HUES64 (cell line): ENCODE measurements around the gene EPHB4.
"Not testable (repeated sequence)": the region's sequence is repeated elsewhere in the genome, so short reads cannot be mapped to it uniquely, and the experiment has no call there.

Experiments
- H3K27ac ChIP-seq: 2 replicates; pipeline ENCODE4 v1.7.0; 2013; ENCODE audit warnings: low read depth, low read length, inconsistent platforms
- H3K27me3 ChIP-seq: 2 replicates; pipeline ENCODE4 v1.6.1; 2013; ENCODE audit warnings: mild to moderate bottlenecking, low read length; ENCODE audit not compliant: insufficient read depth
- H3K36me3 ChIP-seq: 2 replicates; pipeline ENCODE4 v1.6.1; 2013; ENCODE audit warnings: mild to moderate bottlenecking, low read length; ENCODE audit not compliant: insufficient read depth
- H3K4me1 ChIP-seq: 2 replicates; pipeline ENCODE4 v1.6.1; 2013; ENCODE audit warnings: mild to moderate bottlenecking, low read length, moderate library complexity; ENCODE audit not compliant: insufficient read depth
- H3K4me3 ChIP-seq: 2 replicates; pipeline ENCODE4 v1.5.1; 2013; ENCODE audit warnings: mild to moderate bottlenecking, low read length, moderate library complexity
- H3K9ac ChIP-seq: 2 replicates; pipeline ENCODE4 v1.6.1; 2013; ENCODE audit warnings: mild to moderate bottlenecking, low read depth, low read length
- H3K9me3 ChIP-seq: 2 replicates; pipeline ENCODE4 v1.6.1; 2013; ENCODE audit warnings: low read depth, low read length; ENCODE audit not compliant: insufficient read depth
- WGBS: fragments of 150-250, 120-280 bp; methylation state at CpG from one replicate; pipeline ENCODE4 v1.1.7; 2013; ENCODE audit warnings: missing lambda C conversion rate; 5-methylcytosine and 5-hydroxymethylcytosine counted together

EPHB4 gene

DNA sequence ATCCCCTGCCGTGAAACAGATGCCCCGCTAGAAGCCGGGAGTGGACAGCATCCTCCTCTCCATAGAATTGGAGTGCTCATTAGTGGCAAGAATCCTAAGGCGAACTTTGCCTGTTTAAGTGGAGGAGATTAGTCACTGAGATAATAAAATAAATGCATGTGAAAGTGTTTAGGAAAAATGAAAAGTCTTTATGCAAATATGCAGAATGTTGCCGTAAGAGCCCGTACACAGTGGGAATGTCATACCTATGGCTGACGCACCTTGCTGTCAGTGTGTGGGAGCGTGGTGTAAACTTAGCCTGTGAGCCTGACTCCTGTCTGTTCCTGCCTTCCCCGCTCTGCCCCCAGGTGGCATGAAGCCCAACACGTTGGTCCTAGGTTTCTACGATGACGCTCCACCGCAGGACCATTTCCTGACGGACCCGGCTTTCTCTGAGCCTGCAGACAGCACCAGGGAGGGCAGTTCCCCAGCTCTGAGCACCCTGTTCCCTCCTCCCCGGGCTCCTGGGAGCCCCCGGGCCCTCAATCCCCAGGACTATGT is 38.1 kb upstream of the EPHB4 start:
- WGBS, result 80% methylated on average over 17 of the region's 17 CpGs
- Histone ChIP-seq H3K9ac (no peak overlapping the region), H3K9me3 (no peaks in the 10 kb centered on the region), H3K36me3 (peaks cover 30% of the 10 kb centered on the region), H3K27ac (no peak overlapping the region), H3K27me3 (no peaks in the 10 kb centered on the region), H3K4me3 (no peak overlapping the region), H3K4me1 (peaks cover 10% of the 10 kb centered on the region)

DNA sequence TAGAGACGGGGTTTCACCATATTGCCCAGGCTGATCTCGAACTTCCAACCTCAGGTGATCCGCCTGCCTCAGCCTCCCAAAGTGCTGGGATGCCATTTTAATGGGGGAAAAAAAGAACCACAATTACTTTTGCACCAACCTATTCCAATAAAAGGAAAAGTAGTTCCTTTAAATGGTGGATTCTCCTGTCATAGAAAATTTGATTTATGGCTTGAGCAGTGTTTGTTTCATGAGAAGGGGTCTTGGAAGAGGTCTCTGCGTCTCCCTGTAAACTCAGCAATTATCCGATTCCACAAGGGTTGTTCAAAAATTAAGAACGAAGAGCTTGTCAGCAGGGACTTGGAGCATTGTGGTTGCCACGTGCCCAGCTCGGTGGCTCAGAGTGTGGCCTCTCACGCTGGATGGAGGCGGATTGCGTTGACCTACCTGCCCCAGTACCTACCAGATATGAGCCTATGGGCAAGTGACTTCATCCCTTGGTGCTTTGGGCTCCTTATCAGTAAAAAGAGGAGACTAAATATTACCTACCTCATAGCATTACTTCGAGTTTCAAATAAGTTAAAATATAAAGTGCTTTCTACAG is 37.0 kb upstream of the EPHB4 start:
- Histone ChIP-seq H3K27me3 (no peaks in the 10 kb centered on the region), H3K4me1 (peaks cover 10% of the 10 kb centered on the region), H3K36me3 (peaks cover 32% of the 10 kb centered on the region), H3K9me3 (no peaks in the 10 kb centered on the region), H3K9ac (no peak overlapping the region), H3K4me3 (no peak overlapping the region), H3K27ac (no peak overlapping the region)
- WGBS, result 94% methylated on average over 12 of the region's 12 CpGs

DNA sequence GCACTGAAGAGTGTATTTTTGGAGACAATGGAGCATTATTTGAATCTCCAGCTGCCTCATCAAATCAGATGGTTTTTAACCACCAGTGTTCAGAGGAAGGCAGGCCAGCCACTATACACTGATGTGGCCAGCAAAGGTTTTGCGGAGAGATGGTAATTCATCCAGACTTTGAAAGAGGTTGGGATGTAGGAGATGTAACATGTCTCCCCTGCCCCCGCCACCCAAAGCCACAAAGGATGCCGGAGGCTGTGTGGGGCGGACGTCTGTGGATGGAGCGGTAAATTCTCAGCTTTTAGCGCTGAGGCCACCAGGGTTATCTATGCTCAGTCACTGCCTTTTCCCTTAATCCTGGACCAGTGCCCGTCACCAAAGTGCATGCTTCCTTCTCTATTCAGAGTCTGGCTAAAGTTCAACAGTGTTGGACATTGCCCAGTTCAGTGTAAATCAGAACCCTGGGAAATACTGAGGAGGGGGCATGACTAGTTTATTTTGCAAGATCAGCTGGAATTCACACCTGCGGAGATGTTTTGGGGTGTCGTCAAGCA is 36.2 kb upstream of the EPHB4 start:
- H3K27ac ChIP-seq, result no peak overlapping the region
- 95% methylated on average over 10 of the region's 10 CpGs for WGBS
- no peaks in the 10 kb centered on the region for H3K27me3 ChIP-seq
- H3K9me3 ChIP-seq, result no peaks in the 10 kb centered on the region
- peaks cover 32% of the 10 kb centered on the region for H3K36me3 ChIP-seq
- peaks cover 10% of the 10 kb centered on the region for H3K4me1 ChIP-seq
- no peak overlapping the region for H3K9ac ChIP-seq
- H3K4me3 ChIP-seq, result no peak overlapping the region

DNA sequence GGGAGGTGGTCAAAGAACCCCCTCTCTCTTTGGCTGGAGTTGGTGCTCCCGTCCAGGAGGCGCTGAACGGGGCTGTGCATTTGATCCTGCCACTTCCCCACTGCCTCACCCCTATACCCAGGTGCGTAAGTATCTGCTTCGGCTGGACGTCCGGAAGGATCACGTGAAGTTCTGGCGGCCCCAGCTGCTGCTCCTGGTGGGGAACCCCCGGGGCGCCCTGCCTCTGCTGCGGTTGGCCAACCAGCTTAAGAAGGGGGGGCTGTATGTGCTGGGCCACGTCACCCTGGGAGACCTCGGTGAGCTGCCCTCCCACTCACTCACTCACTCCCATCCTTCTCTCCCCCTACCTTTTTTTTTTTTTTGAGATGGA is 34.3 kb upstream of the EPHB4 start:
- Histone ChIP-seq H3K9ac (no peak overlapping the region), H3K9me3 (no peaks in the 10 kb centered on the region), H3K4me3 (no peak overlapping the region), H3K27ac (no peak overlapping the region), H3K4me1 (peaks cover 1% of the 10 kb centered on the region), H3K36me3 (peaks cover 32% of the 10 kb centered on the region), H3K27me3 (no peaks in the 10 kb centered on the region)
- WGBS, result 97% methylated on average over 14 of the region's 14 CpGs

DNA sequence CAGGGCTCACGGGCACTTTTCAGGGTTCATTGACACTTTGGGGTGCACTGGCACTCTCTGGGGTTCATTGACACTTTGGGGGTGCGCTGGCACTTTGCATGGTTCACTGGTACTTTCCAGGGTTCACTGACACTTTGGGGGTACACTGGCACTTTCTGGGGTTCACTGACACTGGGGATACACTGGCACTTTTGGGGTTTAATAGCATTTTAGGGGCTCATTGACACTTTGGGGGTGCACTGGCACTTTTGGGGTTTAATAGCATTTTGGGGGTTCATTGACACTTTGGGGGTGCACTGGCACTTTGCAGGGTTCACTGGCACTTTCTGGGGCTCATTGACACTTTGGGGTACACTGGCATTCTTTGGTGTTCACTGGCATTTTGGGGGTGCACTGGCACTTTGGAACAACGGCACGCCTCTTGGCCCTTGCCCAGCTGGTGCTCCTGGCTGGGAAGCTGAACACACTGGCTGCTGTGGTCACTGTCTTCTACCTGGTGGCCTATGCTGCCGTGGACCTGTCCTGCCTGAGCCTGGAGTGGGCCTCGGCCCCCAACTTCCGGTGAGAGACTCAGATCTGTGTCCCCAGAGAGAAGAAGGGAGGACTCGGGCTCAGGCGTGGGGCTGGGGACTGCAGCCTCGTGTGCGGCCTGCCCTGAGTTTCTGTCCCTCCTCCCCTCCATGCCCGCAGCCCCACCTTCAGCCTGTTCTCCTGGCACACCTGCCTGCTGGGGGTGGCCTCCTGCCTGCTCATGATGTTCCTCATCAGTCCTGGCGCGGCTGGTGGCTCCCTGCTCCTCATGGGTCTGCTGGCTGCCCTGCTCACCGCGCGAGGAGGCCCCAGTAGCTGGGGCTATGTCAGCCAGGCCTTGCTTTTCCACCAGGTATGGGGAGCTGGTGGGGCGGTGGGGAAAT is 33.6 kb upstream of the EPHB4 start:
- H3K4me1 ChIP-seq, result no peaks in the 10 kb centered on the region
- no peak overlapping the region for H3K27ac ChIP-seq
- H3K9me3 ChIP-seq, result no peaks in the 10 kb centered on the region
- H3K9ac ChIP-seq, result no peak overlapping the region
- H3K36me3 ChIP-seq, result peaks cover 32% of the 10 kb centered on the region
- no peaks in the 10 kb centered on the region for H3K27me3 ChIP-seq
- 96% methylated on average over 18 of the region's 18 CpGs for WGBS
- H3K4me3 ChIP-seq, result no peak overlapping the region

DNA sequence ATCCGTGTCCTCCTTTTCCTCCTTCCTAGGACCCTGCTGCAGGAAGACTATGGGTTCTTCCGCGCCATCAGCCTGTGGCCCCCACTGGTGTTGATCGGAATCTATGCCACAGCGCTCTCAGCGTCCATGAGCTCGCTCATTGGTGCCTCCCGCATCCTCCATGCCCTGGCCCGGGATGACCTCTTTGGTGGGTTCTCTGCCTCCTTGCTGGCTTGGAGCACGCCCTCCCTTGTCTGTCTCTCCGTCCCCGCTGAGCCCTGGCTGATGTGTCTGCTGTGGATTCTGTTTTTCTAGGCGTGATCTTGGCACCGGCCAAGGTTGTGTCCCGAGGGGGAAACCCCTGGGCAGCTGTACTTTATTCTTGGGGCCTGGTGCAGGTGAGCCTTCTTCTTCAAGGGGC is 32.5 kb upstream of the EPHB4 start:
- no peaks in the 10 kb centered on the region for H3K9me3 ChIP-seq
- H3K36me3 ChIP-seq, result peaks cover 38% of the 10 kb centered on the region
- no peaks in the 10 kb centered on the region for H3K27me3 ChIP-seq
- no peak overlapping the region for H3K9ac ChIP-seq
- H3K27ac ChIP-seq, result no peak overlapping the region
- 92% methylated on average over 15 of the region's 15 CpGs for WGBS
- no peaks in the 10 kb centered on the region for H3K4me1 ChIP-seq
- H3K4me3 ChIP-seq, result no peak overlapping the region

DNA sequence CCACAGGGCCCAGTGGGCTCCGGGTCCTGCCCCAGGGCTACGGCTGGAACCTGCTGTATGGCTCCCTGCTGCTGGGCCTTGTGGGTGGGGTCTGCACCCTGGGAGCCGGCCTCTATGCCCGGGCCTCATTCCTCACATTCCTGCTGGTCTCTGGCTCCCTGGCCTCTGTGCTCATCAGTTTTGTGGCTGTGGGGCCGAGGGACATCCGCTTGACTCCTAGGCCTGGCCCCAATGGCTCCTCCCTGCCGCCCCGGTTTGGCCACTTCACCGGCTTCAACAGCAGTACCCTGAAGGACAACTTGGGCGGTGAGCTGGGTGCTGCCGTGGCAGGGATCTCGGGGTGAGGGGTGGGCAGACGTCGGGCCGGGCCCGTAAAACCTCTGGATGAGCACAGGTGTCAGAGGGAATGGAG is 29.6 kb upstream of the EPHB4 start:
- Histone ChIP-seq H3K9ac (no peak overlapping the region), H3K4me3 (no peak overlapping the region), H3K36me3 (peaks cover 25% of the 10 kb centered on the region), H3K4me1 (no peaks in the 10 kb centered on the region), H3K27ac (0 out of 2 replicates have a peak overlapping the region, but pooled peaks have one; percentile 30), H3K9me3 (no peaks in the 10 kb centered on the region), H3K27me3 (no peaks in the 10 kb centered on the region)
- 89% methylated on average over 16 of the region's 16 CpGs for WGBS

DNA sequence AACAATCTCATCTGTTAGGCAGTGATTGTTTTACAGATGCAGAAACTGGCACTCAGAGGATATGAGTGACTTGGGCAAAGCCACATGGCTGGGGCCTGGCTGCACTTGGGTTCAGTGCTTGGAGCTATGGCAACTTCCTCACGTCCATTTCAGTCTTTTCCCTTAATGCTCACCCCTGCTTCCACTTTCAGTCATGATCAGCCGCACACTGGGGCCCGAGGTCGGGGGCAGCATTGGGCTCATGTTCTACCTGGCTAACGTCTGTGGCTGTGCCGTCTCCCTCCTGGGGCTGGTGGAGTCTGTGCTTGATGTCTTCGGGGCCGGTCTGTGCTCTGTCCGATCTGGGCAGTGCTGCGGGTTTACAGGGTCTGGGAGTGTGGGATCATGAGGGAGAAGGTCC is 28.2 kb upstream of the EPHB4 start:
- H3K27me3 ChIP-seq, result no peaks in the 10 kb centered on the region
- H3K27ac ChIP-seq, result no peak overlapping the region
- no peak overlapping the region for H3K9ac ChIP-seq
- no peak overlapping the region for H3K4me3 ChIP-seq
- H3K4me1 ChIP-seq, result no peaks in the 10 kb centered on the region
- H3K36me3 ChIP-seq, result peaks cover 14% of the 10 kb centered on the region
- H3K9me3 ChIP-seq, result no peaks in the 10 kb centered on the region
- 92% methylated on average over 10 of the region's 10 CpGs for WGBS

DNA sequence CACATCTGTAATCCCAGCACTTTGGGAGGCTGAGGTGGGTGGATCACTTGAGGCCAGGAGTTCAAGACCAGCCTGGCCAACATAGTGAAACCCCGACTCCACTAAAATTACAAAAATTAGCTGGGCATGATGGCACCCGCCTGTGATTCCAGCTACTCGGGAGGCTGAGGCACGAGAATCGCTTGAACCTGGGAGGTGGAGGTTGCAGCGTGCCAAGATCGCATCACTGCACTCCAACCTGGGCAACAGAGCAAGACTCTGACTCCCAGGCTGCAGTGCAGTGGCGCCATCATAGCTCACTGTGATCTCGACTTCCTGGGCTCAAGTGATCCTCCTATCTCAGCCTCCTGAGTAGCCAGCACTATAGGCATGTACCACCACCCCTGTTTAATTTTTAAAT is 27.6 kb upstream of the EPHB4 start:
- H3K36me3 ChIP-seq, H3K9me3 ChIP-seq, H3K4me3 ChIP-seq, H3K27me3 ChIP-seq, H3K27ac ChIP-seq, H3K9ac ChIP-seq, H3K4me1 ChIP-seq: not testable (repeated sequence)
- 96% methylated on average over 9 of the region's 9 CpGs for WGBS

DNA sequence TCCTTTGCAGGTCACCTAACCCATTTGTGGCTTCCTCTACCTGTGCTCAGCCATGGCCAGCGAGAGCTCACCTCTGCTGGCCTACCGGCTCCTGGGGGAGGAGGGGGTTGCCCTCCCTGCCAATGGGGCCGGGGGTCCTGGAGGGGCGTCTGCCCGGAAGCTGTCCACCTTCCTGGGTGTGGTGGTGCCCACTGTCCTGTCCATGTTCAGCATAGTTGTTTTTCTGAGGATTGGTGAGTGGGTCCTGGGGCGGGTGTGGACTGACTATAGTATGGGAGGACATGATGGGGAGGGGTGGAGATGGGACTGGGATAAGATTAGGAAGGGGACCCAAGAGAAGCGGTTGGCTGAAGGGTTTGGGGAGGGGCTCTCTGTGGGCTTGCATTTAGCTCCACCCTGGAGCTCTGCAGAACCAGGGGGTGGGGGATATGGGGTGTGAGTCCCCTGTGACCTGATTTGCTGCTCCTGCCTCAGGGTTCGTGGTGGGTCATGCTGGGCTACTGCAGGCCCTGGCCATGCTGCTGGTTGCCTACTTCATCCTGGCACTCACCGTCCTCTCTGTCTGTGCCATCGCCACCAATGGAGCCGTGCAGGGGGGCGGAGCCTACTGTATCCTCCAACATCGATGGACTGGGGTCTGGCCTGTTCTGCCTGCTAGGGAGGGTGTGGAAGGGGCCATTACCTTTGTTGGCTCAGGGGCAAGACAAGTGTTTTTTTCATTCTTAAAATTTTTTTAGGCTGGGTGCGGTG is 27.0 kb upstream of the EPHB4 start:
- H3K4me3 ChIP-seq, result no peak overlapping the region
- H3K27me3 ChIP-seq, result no peaks in the 10 kb centered on the region
- 89% methylated on average over 14 of the region's 14 CpGs for WGBS
- no peaks in the 10 kb centered on the region for H3K4me1 ChIP-seq
- H3K27ac ChIP-seq, result no peak overlapping the region
- no peak overlapping the region for H3K9ac ChIP-seq
- H3K36me3 ChIP-seq, result peaks cover 6% of the 10 kb centered on the region; the same call in 1 of the 2 replicates
- H3K9me3 ChIP-seq, result no peaks in the 10 kb centered on the region
